HG03354 (cell line): ENCODE data around the gene LDLR.
"Not testable (repeated sequence)": the region's sequence is repeated elsewhere in the genome, so short reads cannot be mapped to it uniquely, and the experiment has no call there.

Source experiments
- ATAC-seq: cut with Tn5 transposase; IDR thresholded peaks from one replicate; pipeline ENCODE4 v1.9.1; 2021; ENCODE audit warnings: mild to moderate bottlenecking; ENCODE audit not compliant: unreplicated experiment, poor library complexity, severe bottlenecking

Gene LDLR

GRCh38 chr19:11165486-11166030, 76.3 kb downstream of the LDLR start:
- ATAC-seq = no peak

- no peak for ATAC-seq
Measured at GRCh38 chr19:11166281-11167142, 77.2 kb downstream of the LDLR start.

GRCh38 chr19:11168568-11168967, 79.3 kb downstream of the LDLR start:
- no peak for ATAC-seq

- ATAC-seq = no peak
Measured at GRCh38 chr19:11169896-11170678, 80.8 kb downstream of the LDLR start.

GRCh38 chr19:11171144-11171543, 81.9 kb downstream of the LDLR start:
- no peak for ATAC-seq

GRCh38 chr19:11172576-11172975, 83.3 kb downstream of the LDLR start:
- ATAC-seq = no peak

- no peak for ATAC-seq
Measured at GRCh38 chr19:11173516-11174155, 84.4 kb downstream of the LDLR start.

GRCh38 chr19:11174336-11174735, 85.1 kb downstream of the LDLR start:
- no peak for ATAC-seq

GRCh38 chr19:11175920-11176319, 86.7 kb downstream of the LDLR start:
- no peak for ATAC-seq

GRCh38 chr19:11176466-11177193, 87.4 kb downstream of the LDLR start:
- no peak for ATAC-seq

GRCh38 chr19:11177592-11177991, 88.3 kb downstream of the LDLR start:
- ATAC-seq = no peak

GRCh38 chr19:11179145-11179465, 89.8 kb downstream of the LDLR start:
- not testable (repeated sequence) for ATAC-seq

- no peak for ATAC-seq
Measured at GRCh38 chr19:11179716-11180297, 90.5 kb downstream of the LDLR start.

- ATAC-seq = no peak
Measured at GRCh38 chr19:11180346-11180745, 91.1 kb downstream of the LDLR start.

GRCh38 chr19:11180975-11181374, 91.7 kb downstream of the LDLR start:
- ATAC-seq = not testable (repeated sequence)

GRCh38 chr19:11181488-11181887, 92.2 kb downstream of the LDLR start:
- ATAC-seq = no peak
